OCI-M2 (cell line): Measurements from ENCODE around the gene GAS2L2.
"Not testable (repeated sequence)": the region's sequence is repeated elsewhere in the genome, so short reads cannot be mapped to it uniquely, and the experiment has no call there.

Experiments used
- DNase-seq: peaks from one replicate; lab custom pipeline; 2025; ENCODE audit not compliant: unreplicated experiment; lab: John Stamatoyannopoulos, UW

Gene GAS2L2

DNA sequence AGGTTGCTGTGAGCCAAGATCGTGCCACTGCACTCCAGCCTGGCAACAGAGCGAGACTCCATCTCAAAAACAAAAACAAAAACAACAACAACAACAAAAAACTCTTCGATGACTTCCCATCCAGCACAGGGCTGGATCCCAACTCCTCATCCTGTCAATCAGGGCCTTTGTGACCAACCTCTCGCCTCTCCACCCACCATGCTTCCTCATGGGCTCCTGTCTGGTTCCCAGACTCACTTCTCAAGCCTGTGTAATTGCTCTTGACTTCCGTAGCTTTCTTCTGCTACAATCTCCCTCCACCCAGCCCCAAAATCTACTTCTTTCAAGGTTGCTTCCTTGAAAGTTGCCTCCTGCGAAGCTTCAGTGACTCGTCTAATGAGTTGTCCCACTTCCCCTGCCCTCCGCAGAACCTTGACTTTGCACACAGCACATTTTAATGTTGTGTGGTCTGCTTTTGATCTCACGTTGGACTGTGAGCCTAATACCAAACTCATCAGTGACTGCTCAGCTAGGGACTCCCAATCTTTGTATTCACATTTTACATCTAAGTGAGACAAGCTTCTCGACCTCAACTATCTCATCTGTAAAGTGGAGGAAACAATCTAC, 22.5 kb downstream of the GAS2L2 start:
- no peak for DNase-seq

DNA sequence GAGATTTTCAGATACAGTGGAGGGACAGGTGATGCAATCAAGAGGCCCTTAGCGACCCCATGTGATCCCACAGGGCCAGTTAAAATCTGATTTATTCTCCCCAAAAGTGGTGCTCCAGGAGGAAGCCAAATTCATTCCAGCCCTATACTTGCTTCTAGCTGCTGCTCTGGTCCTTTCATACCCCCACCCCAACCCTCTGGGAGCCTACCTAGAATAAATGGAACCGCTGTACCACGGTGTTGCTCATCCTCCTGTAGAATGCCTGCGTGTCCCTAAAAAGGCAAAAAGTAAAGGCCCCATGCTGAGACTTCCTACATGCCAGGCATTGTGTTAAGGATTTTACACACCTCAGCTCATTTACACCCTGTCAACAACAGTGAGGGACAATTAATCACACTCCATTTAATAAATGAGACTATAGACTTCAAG, 23.6 kb downstream of the GAS2L2 start:
- DNase-seq, result no peak

DNA sequence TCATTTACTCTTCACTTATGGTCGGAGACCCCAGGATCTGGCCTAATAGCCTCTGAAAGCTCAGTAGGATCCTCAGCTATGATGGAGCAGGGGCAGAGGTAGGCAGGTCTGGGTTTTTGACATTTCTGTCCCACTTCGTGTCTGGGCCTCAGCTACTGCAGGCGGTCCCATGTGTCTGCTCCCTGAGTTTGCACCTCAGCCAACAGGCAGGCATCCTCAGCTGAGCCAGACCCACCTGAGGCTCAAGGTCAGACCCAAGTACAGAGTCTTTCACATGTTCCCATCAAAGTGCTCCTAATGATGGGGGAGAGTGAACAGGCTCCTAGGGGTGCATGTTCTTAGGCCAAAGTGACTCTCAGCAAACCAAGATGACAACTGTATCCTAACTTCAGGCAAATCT, 24.5 kb downstream of the GAS2L2 start:
- DNase-seq, result no peak

DNA sequence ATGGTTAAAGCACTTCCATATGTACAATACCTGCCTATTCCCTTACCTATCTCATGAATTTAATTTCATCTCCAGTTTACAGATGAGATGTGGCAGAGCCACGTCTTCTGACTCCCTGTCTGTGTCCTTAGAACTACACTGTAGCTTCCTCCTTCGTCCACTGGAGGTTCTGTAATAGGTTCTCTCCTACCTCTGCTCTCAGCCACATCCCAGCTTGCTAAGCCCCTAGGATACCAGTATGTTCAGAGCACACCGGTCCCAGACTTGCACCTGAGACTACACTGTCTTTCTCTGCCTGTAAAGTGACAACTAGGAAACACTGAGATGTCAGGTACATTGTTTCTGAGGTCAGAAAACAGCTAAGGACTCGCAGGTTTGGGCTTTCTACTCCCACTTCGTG, 25.4 kb downstream of the GAS2L2 start:
- no peak for DNase-seq

DNA sequence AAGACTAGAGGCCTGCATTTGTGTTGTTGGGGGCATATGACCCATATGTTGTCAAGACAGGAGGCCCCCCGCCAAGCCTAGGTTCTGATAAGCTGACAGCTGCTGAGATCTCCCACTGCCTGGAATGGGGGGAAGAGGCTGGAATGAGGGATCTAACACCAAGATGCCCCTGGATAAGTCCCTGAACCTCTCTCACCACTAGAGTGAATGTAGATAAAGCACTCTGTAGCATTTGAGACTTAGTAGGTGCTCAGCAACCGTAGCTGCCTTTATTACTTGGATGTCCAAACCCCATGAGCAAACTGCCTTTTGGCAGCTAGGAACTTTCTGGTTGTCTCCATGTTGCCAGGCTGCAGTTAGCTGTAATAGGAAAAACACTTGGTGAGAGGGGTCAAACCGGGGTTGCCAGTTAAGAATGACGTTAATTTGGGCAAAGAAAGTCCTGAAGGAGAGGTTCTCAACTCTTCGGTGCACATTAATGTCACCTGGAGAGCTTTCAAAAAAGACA, 26.0 kb downstream of the GAS2L2 start:
- no peak for DNase-seq

DNA sequence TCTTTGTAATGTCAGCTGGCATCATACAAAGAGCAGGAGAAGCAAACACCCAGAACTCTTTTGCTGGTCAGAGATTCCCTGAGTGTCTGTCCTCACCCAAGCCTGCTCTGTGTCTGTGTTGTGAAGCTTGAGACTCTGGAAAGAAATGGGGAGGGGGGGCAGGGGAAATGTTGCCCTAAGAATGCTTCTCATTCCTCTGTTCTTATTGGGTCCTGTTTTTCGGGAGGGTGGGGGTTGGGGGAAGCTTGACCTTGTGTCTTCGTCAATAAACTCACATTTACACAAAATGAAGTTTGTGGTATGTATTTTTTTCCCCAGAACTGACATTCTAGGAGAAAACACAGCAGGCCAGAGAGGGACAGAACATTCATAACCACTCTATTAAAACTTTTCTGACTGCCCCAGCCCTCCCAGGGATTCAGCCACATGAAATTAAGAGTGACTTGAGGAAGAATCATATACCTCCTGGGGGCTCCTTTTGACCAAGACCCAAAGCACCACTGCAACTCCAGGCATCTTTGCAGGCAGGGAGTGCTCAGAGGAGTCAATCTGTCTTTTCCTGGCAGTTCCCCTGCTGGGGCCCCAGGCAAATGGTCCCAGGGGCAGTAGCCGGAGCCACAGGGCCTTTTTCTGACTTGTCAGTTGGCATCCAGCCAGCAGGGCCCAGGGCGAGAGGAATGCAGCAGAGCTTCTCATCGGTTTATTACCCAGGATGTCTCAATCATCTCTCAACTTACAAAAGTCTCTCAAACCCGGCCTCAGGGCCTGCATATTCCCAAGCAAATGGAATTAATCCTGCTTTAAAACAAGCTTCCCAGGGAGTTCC, 26.7 kb downstream of the GAS2L2 start:
- no peak for DNase-seq

DNA sequence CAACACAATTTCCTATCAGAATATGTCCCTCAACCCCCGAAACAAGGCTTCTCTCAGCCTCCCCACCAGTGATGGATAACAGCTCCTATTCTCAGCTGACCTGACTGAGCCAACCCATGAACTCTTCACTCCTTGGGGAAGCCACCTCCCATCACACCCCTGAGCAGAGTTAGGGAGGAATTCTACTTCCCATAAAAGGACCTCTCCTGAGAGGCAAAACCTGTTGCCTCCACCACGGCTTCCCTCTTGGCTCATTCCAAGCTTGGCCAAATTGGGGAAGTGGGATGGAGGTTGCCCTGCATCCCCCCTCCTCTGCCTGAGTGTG, 27.3 kb downstream of the GAS2L2 start:
- no peak for DNase-seq

DNA sequence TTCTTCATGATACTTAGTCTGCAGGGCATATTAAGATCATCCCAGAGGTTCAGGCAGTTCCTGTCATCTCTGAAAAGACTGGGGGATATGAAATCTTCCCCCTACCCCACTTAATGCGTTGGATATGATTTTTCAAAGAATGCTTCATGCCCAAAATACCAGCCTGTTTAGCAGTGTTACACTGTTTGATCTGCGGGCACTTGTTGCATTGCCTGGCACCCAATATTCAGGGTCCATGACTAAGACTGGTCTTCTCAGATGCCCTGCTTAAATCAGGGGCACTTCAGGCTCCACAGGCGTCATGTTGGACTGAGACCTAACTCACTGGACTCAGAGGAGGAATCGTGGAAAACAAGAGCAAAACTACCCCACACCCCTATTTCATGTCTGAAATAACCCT, 28.0 kb downstream of the GAS2L2 start:
- no peak for DNase-seq

DNA sequence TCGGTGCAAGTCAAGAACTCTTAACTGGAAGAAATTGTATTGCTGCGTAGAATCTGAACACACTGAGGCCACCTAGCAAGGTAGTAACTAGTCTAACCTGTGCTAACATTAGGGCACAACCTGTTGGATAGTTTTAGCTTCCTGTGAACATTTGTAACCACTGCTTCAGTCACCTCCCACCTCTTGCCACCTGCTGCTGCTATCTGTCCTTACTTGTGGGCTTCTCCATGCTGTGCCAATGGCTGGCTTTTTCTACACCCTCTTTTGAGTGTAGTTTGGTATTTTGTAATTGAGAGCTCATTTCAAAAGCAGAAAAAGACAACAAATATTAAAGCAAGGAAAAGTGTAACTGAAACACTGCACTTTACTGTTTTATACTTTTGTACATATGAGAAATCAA, 29.3 kb downstream of the GAS2L2 start:
- DNase-seq, result no peak

DNA sequence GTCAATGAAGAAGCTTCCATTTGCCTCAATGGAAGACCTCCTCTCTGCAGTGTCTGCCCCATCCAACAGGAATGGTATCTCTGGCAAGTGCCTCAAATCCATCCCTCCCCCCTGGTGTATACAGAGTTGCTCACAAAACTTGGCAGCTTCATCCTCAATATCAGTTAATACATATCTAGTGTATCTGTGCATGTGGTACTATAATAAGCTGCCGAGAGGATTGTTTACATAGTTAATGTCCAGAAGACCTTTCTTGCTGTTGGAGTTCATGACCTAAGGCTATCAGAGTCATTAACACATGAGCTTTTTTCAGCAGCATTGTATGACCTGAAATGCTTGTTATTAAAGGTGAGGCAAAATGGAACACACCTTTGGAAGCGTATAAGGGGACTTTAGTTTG, 35.6 kb downstream of the GAS2L2 start:
- no peak for DNase-seq

DNA sequence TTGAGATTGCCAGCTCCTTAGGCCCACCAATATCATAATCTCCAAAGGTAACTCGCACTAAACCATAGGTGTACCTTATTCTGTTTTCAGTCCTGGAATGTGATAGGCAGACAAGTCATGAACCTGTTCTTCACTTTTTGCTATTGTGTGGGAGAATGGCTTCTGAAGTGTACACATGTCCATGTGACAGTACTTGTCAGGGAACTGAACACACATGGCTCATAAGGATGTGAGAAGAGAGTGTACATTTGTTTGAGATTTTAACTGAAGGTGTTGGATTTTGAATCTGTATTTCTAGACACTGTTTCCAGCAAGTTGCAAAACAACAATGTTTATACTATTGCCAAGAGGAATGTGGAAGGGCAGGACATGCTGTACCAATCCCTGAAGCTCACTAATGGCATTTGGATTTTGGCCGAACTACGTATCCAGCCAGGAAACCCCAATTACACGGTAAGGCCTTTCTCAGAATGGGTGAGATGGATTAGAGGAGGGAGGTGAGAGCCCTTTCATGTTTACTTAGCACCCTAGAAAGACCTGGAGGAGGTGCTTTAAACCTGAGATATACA, 36.1 kb downstream of the GAS2L2 start:
- DNase-seq, result no peak

DNA sequence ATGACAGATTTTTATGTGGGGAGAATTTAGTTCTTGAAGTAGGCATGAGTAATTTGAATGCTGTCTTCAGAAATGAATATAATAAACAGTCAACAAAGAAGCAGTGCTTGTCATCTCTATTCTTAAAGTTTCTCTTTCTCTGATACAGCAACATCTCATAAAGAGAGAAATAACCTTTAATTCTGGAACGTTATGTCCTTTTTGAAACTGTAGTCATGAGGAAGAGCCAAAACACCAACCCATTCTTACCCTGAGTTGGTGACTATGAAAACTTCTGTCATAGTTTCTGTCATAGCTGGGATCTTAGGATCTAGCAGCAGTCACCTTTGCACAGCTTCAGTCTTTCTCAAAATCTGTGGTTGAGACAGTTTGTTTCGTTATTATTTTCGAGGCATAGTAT, 36.9 kb downstream of the GAS2L2 start:
- DNase-seq, result no peak

DNA sequence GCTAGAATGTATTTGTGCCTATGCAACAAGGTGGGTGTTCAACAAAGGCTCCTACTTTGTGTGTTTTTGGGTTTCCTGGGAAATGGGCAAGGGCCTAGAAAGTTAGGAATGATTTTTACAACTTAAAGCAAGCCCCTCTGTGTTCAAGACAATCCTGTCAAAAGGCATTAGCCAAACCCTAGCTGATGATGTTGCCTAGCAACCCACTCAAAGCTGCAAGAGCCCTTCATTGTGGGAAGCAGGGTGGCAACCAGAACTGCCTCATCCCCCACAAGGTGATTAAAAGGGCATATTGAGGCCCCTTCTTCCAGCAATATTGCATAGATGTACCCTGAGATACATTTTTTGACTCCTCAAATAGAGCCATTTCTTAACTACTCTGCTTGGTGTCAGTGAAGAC, 37.6 kb downstream of the GAS2L2 start:
- DNase-seq, result no peak

DNA sequence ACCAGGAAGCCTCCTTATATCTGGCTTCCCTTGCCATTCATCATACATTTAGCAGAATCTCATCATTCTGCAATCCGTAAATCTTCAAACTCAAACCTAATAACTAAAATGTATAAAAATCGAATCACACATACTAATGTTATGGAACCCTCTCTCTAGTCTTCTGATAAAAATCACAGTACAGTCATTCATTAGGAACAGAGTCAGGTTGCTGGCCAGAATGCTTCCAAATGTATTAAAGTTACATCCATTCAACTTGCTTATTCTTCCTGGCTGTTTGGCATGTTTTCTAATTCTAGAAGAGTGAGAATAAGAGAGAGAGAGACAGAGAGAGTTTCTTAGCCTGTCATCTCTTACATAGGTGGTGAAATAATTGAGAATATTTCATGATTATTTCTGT, 38.1 kb downstream of the GAS2L2 start:
- DNase-seq, result no peak

DNA sequence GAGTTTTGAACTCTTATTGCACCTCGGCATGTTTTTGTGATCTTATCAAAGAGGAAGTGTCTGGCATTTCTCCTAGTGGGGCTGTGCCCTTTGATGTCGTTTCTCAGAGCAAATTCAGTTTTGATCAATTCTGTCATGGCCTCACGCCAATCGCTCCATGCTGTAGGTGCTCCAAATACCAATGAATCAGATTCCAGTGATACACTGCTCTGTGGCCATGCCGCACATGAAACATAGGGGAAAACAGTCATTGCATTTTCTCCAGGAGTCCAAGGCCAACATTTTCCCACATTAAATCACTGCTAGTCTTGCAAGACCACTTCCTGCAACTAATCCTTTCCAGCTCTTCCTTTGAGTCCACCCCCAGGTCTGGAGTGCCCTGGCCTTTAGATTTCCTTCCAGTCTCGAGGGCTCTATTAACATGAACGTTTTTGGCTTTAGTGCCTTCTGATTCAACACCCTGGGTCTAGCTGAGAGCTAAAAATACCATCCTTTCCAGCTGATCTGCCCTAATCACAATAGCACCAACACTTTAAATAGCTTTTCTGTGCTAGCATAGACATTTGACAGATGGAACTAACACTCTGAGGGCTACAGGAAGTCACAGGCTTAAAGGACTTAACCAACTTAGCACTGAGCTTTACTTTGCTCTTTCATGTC, 39.8 kb downstream of the GAS2L2 start:
- no peak for DNase-seq

DNA sequence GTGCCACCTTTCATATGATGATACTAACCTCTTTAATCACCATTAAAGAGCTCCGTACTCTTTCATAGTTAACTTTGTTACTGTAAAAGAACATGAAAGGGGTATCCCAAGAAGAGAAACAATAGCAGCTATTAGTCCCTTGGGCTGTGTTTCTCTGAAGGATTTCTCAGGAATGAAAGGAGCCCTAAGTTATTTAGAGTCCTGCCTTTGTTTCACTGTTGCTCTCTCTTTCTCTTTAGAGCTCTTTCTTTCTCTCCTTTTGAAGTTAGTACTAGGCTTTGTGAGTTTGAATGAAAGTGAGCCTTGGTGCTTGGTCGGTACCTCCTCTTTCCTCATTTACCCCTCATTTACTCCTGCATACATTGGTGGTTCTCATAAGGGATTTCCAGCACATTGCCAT, 42.1 kb downstream of the GAS2L2 start:
- no peak for DNase-seq

DNA sequence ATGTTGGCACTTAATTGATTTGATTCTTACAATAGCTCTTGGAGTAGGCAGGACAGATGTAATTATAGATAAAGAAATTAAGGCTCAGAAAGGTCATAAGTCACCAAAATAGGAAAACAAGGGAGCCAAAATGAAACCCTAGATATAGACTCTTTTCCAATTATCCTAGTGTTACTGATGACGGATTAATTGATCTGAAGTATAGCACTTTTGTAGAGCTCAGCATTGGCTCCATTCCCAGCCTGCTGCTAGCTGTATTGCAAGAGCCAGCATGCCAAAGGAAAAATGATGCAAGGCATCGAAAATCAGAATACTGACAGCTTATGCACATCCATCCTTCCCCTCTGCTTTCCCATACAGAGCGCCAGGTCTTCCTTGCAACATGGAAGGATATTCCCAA, 43.2 kb downstream of the GAS2L2 start:
- no peak for DNase-seq

DNA sequence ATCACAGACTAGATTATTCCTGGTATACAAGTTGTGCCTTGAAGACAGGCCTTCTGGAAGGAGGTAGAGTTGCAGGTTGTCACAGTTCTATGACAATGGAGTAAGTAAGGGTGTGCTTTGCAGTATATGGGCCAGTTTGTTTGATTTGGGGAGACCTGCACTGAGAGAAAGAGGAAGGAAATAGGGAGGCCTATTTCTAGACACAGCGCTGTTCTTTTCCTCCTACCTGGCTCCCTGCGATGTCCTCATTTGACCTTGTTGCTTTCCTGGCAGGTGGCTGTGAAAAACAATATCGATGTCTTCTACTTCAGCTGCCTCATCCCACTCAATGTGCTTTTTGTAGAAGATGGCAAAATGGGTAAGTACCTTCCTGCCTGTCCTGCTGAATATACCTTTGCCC, 44.1 kb downstream of the GAS2L2 start:
- no peak for DNase-seq

DNA sequence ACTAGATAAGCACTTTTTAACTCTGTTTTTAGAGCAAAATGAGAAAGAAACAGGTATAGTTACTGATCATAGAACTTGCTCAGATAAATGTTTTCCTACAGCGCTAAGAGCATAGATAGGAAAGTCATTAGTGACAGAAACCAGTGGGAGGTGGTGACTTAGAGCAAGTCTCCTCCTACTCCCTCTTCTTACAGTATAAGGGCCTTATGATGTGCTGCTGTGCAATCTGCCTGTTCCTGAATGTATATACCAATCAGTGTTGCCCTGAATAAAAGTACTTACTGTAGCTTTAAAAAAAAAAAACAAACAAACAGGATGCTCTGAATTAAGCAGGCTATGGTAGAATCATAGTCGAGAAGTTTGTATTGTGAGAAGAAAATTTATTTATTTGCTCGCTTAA, 44.9 kb downstream of the GAS2L2 start:
- no peak for DNase-seq

DNA sequence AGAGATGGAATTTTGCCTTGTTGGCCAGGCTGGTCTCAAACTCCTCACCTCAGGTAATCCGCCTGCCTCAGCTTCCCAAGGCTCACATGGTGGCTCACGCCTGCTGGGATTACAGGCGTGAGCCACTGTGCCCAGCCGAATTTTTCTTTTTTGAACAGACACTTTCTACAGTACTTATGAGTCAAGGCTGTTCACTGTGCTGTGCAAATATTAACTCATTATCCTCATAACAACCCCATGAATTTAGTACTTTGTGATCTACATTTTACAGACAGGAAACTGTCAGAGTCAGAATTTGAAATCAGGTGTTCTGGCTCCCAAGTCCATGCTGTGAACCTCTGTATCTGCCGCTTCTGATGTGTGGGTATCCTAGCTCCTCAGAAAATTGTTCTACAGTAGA, 47.3 kb downstream of the GAS2L2 start:
- no peak for DNase-seq

DNA sequence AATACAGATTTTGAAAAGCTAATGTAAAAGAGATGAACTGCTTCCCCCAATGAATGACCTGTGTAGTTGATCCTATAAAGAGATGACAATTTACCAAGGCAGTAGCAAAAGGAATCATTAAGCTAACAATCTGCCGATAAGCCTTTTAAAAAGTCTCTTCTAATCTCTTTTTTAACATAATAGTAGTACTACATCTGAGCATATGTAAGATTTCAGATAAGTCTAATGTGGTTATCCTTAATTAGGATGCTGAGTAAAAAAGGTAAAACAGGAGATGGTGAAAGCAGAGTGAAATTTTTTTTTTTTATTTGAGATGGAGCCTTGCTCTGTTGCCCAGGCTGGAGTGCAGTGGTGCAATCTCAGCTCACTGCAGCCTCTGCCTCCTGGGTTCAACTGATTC, 47.8 kb downstream of the GAS2L2 start:
- no peak for DNase-seq

DNA sequence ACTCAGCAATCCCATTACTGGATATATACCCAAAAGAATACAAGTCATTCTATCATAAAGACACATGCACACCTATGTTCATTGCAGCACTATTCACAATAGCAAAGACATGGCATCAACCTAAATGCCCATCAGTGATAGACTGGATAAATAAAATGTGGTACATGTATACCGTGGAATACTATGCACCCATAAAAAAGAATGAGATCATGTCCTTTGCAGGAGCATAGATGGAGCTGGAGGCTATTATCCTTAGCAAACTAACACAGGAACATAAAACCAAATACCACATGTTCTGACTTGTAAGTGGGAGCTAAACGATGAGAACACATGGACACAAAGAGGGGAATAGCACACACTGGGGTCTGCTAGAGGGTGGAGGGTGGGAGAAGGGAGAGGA, 49.7 kb downstream of the GAS2L2 start:
- not testable (repeated sequence) for DNase-seq
